ENCODE measurements around the gene JUN. TPM values are rescaled to one million over a fixed set of nuclear protein-coding genes. Genes with fewer than 3 reads are reported as not detected.
"Not testable (repeated sequence)": the region's sequence is repeated elsewhere in the genome, so short reads cannot be mapped to it uniquely, and the experiment has no call there.

JUN gene
- total RNA-seq, 4 donors from 2014 or later = 137 to 458 (median 151) TPM

- TF ChIP-seq POLR2A (IDR thresholded peaks at IDR 0.05) = no peak
- TF ChIP-seq, protein P1, sequence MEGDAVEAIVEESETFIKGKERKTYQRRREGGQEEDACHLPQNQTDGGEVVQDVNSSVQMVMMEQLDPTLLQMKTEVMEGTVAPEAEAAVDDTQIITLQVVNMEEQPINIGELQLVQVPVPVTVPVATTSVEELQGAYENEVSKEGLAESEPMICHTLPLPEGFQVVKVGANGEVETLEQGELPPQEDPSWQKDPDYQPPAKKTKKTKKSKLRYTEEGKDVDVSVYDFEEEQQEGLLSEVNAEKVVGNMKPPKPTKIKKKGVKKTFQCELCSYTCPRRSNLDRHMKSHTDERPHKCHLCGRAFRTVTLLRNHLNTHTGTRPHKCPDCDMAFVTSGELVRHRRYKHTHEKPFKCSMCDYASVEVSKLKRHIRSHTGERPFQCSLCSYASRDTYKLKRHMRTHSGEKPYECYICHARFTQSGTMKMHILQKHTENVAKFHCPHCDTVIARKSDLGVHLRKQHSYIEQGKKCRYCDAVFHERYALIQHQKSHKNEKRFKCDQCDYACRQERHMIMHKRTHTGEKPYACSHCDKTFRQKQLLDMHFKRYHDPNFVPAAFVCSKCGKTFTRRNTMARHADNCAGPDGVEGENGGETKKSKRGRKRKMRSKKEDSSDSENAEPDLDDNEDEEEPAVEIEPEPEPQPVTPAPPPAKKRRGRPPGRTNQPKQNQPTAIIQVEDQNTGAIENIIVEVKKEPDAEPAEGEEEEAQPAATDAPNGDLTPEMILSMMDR (IDR thresholded peaks at IDR 0.05) = no peak
- TF ChIP-seq EP300 (IDR thresholded peaks at IDR 0.05) = no peak
- peak in 1 of 3 donors; percentile 28 for TF ChIP-seq POLR2AphosphoS5 (IDR thresholded peaks at IDR 0.05)
- no peak overlapping the region for H3K4me3 ChIP-seq
- no peaks in the 10 kb centered on the region for H3K36me3 ChIP-seq
- H3K27me3 ChIP-seq = no peaks in the 10 kb centered on the region
- no peak for DNase-seq (ENCODE audit: low spot score in 2 of 2)
- 50% methylated on average over 5 of the region's 5 CpGs for WGBS
- H3K4me1 ChIP-seq = peaks cover 13% of the 10 kb centered on the region
- no peaks in the 10 kb centered on the region for H3K9me3 ChIP-seq
- H3K27ac ChIP-seq = peak overlapping the region; percentile 11
These were observed 19.0 kb upstream of the JUN start for GRCh38 chr1:58802640-58803399.

DNA sequence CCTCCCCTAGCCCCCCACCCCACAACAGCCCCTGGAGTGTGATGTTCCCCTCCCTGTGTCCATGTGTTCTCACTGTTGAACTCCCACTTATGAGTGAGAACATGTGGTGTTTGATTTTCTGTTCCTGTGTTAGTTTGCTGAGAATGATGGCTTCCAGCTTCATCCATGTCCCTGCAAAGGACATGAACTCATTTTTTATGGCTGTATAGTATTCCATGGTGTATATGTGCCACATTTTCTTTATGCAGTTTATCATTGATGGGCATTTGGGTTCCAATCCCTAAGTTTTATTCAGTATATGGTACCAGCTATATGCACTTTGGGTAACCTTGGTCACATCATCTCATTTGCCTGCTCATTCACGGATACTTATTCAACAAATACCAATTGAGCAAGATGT is 17.4 kb upstream of the JUN start:
- H3K36me3 ChIP-seq; DNase-seq (ENCODE audit: low spot score in 2 of 2); H3K4me3 ChIP-seq; H3K27ac ChIP-seq; H3K9me3 ChIP-seq; H3K27me3 ChIP-seq: not testable (repeated sequence)
- 100% methylated on average over 1 of the region's 1 CpG for WGBS
- H3K4me1 ChIP-seq = peaks cover 13% of the 10 kb centered on the region

DNA sequence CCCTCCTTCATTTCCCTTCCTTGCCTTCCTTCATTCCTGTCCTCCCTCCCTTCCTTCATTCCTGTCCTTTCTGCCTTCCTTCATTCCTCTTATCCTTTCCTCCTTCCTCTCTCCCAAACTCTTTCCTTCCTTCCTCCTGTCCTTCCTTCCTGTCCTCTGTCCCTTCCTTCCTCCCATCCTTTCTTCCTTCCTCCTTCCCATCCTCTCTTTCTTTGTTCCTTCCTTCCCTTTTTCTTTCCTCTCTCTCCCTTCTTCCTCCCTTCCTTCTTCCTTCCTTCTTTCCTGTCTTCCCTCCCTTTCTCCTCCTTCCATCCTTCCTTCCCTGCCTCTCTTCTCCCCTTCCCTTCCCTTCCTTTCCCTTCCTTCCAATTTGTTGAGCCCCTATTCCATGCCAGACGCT is 15.8 kb upstream of the JUN start:
- H3K27me3 ChIP-seq = no peaks in the 10 kb centered on the region
- 96% methylated on average over 1 of the region's 1 CpG for WGBS

GRCh38 chr1:58798910-58799442 is 15.1 kb upstream of the JUN start:
- DNase-seq (ENCODE audit: low spot score in 2 of 2) = no peak
- Histone ChIP-seq H3K27ac (no peak overlapping the region), H3K4me3 (no peak overlapping the region), H3K9me3 (no peaks in the 10 kb centered on the region), H3K36me3 (no peaks in the 10 kb centered on the region), H3K4me1 (peaks cover 20% of the 10 kb centered on the region), H3K27me3 (no peaks in the 10 kb centered on the region)
- WGBS = 80% methylated on average over 1 of the region's 1 CpG
- TF ChIP-seq, protein P1 (IDR thresholded peaks at IDR 0.05) = no peak
- no peak for TF ChIP-seq POLR2AphosphoS5 (IDR thresholded peaks at IDR 0.05)
- no peak for TF ChIP-seq POLR2A (IDR thresholded peaks at IDR 0.05)
- TF ChIP-seq EP300 (IDR thresholded peaks at IDR 0.05) = no peak

More for the DNA sequence above, 15.8 kb upstream of the JUN start:
- Histone ChIP-seq H3K36me3 (no peaks in the 10 kb centered on the region), H3K4me3 (no peak overlapping the region), H3K27ac (no peak overlapping the region), H3K9me3 (no peaks in the 10 kb centered on the region), H3K4me1 (peaks cover 19% of the 10 kb centered on the region)
- TF ChIP-seq EP300 (IDR thresholded peaks at IDR 0.05) (no peak), POLR2AphosphoS5 (IDR thresholded peaks at IDR 0.05) (no peak), POLR2A (IDR thresholded peaks at IDR 0.05) (no peak)
- TF ChIP-seq, protein P1 (IDR thresholded peaks at IDR 0.05) = no peak
- no peak for DNase-seq (ENCODE audit: low spot score in 2 of 2)

GRCh38 chr1:58796416-58796815 is 12.6 kb upstream of the JUN start:
- no peak for DNase-seq (ENCODE audit: low spot score in 2 of 2)
- Histone ChIP-seq H3K27me3 (no peaks in the 10 kb centered on the region), H3K27ac (no peak overlapping the region), H3K36me3 (no peaks in the 10 kb centered on the region), H3K4me3 (no peak overlapping the region), H3K9me3 (no peaks in the 10 kb centered on the region), H3K4me1 (peaks cover 7% of the 10 kb centered on the region)
- TF ChIP-seq POLR2AphosphoS5 (IDR thresholded peaks at IDR 0.05) (no peak), POLR2A (IDR thresholded peaks at IDR 0.05) (no peak), EP300 (IDR thresholded peaks at IDR 0.05) (no peak)
- TF ChIP-seq, protein P1 (IDR thresholded peaks at IDR 0.05) = no peak
